Loucy (cell line): ENCODE measurements around the gene MRPS9.

ENCODE experiments used
- EZH2phosphoT487 ChIP-seq: fragments of 200-600 bp; IDR thresholded peaks from 2 replicates; pipeline ENCODE4 v1.6.1; 2018; ENCODE audit warnings: antibody characterized with exemption, mild to moderate bottlenecking, moderate library complexity, borderline replicate concordance
- TF ChIP-seq, protein P1 (sequence below): fragments of 200-600 bp; sonication (generic); conservative IDR thresholded peaks from 2 replicates; pipeline ENCODE4 v1.5.1; 2014; ENCODE audit warnings: mild to moderate bottlenecking, antibody characterized with exemption, low read length

DNA sequence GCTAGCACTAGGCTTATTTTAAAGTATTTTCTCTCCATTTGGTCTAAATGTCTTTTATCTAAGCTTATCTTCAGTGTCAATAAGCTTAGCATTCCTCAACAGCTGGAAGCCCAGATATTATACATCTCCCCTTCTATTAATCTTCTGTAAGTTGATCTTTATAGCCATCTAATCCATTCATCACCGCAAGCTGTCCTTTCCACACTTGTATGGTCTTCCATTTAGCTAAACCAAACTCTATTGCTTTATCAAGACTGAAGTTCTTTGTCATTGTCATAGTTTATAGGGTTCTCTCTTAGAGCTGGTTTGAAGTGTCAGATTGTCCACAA lies 102.3 kb downstream of the MRPS9 start:
- TF ChIP-seq, protein P1, sequence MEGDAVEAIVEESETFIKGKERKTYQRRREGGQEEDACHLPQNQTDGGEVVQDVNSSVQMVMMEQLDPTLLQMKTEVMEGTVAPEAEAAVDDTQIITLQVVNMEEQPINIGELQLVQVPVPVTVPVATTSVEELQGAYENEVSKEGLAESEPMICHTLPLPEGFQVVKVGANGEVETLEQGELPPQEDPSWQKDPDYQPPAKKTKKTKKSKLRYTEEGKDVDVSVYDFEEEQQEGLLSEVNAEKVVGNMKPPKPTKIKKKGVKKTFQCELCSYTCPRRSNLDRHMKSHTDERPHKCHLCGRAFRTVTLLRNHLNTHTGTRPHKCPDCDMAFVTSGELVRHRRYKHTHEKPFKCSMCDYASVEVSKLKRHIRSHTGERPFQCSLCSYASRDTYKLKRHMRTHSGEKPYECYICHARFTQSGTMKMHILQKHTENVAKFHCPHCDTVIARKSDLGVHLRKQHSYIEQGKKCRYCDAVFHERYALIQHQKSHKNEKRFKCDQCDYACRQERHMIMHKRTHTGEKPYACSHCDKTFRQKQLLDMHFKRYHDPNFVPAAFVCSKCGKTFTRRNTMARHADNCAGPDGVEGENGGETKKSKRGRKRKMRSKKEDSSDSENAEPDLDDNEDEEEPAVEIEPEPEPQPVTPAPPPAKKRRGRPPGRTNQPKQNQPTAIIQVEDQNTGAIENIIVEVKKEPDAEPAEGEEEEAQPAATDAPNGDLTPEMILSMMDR, result no peak
- TF ChIP-seq EZH2phosphoT487, result no peak
